ENCODE data around the gene BACE1-AS. TPM values are rescaled to one million over a fixed set of nuclear protein-coding genes. Genes with fewer than 3 reads are reported as not detected.

The BACE1-AS gene
- 10 to 100 TPM in 1 of 4 donors, 1 to 10 TPM in 3; 5.1 to 10.1 (median 6.7) TPM for total RNA-seq

DNA sequence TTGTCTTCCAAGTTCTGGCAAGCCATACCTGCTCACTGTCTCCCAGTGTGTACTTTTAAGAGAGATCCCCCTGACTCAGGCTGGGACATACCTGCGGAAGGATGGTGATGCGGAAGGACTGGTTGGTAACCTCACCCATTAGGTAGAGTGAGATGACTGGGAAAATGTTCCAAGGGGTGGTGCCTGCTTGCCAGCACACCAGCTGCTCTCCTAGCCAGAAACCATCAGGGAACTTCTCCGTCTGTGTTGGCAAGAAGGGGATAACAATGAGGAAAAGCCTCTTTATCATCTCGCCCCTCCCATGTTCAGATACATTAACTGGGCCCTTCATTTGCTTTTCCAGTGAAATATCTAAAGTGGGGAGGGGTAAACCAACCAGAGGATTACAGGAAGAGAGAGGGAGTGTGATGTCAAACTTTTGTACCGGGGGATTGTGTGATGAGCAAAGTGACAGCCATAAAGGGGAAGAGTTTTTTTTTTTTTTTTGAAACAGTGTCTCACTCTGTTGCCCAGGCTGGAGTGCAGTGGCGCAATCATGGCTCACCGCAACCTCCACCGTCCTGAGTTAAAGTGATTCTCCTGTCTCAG lies at the start of gene BACE1-AS:
Gene BACE1-AS, plus strand, starts transcription at position 538 of the 588 bp plus-strand sequence.
- Histone ChIP-seq H3K4me1 (no peaks in the 10 kb centered on the region), H3K27ac (no peak within 1 kb of the TSS), H3K27me3 (no peaks in the 10 kb centered on the region), H3K36me3 (peaks cover 0 to 18% (median under 1%) of the 10 kb centered on the region in 4 donors), H3K9me3 (no peaks in the 10 kb centered on the region), H3K4me3 (no peak within 1 kb of the TSS)
- TF ChIP-seq POLR2A (IDR thresholded peaks at IDR 0.05) (no peak), EP300 (IDR thresholded peaks at IDR 0.05; ENCODE audit: low read depth) (no peak), POLR2AphosphoS5 (IDR thresholded peaks at IDR 0.05) (no peak)
- TF ChIP-seq, protein P1, sequence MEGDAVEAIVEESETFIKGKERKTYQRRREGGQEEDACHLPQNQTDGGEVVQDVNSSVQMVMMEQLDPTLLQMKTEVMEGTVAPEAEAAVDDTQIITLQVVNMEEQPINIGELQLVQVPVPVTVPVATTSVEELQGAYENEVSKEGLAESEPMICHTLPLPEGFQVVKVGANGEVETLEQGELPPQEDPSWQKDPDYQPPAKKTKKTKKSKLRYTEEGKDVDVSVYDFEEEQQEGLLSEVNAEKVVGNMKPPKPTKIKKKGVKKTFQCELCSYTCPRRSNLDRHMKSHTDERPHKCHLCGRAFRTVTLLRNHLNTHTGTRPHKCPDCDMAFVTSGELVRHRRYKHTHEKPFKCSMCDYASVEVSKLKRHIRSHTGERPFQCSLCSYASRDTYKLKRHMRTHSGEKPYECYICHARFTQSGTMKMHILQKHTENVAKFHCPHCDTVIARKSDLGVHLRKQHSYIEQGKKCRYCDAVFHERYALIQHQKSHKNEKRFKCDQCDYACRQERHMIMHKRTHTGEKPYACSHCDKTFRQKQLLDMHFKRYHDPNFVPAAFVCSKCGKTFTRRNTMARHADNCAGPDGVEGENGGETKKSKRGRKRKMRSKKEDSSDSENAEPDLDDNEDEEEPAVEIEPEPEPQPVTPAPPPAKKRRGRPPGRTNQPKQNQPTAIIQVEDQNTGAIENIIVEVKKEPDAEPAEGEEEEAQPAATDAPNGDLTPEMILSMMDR (IDR thresholded peaks at IDR 0.05): no peak
- WGBS, 2 donors (ENCODE audit: low coverage in 1 of 2): 88 to 96% methylated on average over 5 to 8 of the region's 8 CpGs
- in situ Hi-C loops (cut with MboI; ENCODE audit: low pct_ligation_motif_present in 1 of 4, low pct_unique_long_range_greater_than_20kb in 1 of 4, low sequenced_read_pairs in 3 of 4) (no loop called here), intact Hi-C loops (cut with DNase I; ENCODE audit: low total_unique reads) (no loop called here)
- DNase-seq: no peak

DNA sequence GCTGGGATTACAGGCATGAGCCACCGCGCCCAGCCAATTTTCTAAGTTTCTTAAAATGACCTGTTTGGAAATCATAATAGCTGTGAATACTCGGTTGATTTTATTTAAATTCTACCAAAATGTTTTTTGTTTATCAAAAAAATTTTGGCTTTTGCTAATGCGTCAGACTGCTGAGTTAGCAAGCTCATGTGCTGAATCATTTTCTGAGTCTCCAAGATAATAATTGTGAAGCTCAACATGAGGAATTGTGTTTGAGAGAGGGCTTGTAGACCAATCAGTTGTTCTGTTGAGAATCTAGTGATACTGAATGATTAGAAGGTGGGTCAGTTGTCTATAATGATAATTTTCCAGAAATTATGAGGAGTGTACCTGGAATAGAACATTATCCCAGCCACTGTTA lies 42.8 kb upstream of the BACE1-AS start:
- H3K27me3 ChIP-seq: no peaks in the 10 kb centered on the region
- H3K4me3 ChIP-seq: no peak overlapping the region
- no peak for DNase-seq
- peaks cover 0 to 41% (median 19%) of the 10 kb centered on the region in 4 donors for H3K36me3 ChIP-seq
- intact Hi-C loops (cut with DNase I; ENCODE audit: low total_unique reads): no loop called here
- 96 to 100% methylated on average over 3 to 4 of the region's 4 CpGs for WGBS, 2 donors (ENCODE audit: low coverage in 1 of 2)
- TF ChIP-seq, protein P1 (IDR thresholded peaks at IDR 0.05): no peak
- TF ChIP-seq POLR2A (IDR thresholded peaks at IDR 0.05) (no peak), POLR2AphosphoS5 (IDR thresholded peaks at IDR 0.05) (no peak), EP300 (IDR thresholded peaks at IDR 0.05; ENCODE audit: low read depth) (no peak)
- in situ Hi-C loops (cut with MboI; ENCODE audit: low pct_ligation_motif_present in 1 of 4, low pct_unique_long_range_greater_than_20kb in 1 of 4, low sequenced_read_pairs in 3 of 4): no loop called here
- no peak overlapping the region for H3K27ac ChIP-seq
- H3K9me3 ChIP-seq: no peaks in the 10 kb centered on the region
- H3K4me1 ChIP-seq: no peaks in the 10 kb centered on the region

DNA sequence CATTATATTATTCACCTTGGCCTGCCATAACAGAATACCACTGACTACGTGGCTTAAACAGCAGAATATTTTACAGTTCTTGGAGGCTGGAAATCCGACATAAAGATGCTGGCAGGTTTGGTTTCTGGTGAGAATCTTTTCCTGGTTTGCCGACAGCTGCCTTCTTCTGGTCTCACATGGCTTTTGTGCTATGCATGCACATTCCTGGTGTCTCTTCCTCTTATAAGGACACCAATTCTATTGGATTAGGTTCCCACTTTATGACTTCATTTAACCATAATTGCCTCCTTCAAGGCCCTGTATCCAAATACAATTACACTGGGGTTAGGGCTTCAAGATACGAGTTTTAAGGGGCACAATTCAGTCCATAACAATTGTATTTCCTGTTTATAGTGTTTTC lies 41.6 kb upstream of the BACE1-AS start:
- no peaks in the 10 kb centered on the region for H3K9me3 ChIP-seq
- H3K4me1 ChIP-seq: no peaks in the 10 kb centered on the region
- no peak overlapping the region for H3K4me3 ChIP-seq
- no peak for DNase-seq
- TF ChIP-seq POLR2AphosphoS5 (IDR thresholded peaks at IDR 0.05) (no peak), EP300 (IDR thresholded peaks at IDR 0.05; ENCODE audit: low read depth) (no peak), POLR2A (IDR thresholded peaks at IDR 0.05) (no peak)
- TF ChIP-seq, protein P1 (IDR thresholded peaks at IDR 0.05): no peak
- WGBS, 2 donors (ENCODE audit: low coverage in 1 of 2): 71 to 74% methylated on average over 3 to 4 of the region's 4 CpGs
- intact Hi-C loops (cut with DNase I; ENCODE audit: low total_unique reads): no loop called here
- no peak overlapping the region for H3K27ac ChIP-seq
- no peaks in the 10 kb centered on the region for H3K27me3 ChIP-seq
- in situ Hi-C loops (cut with MboI; ENCODE audit: low pct_ligation_motif_present in 1 of 4, low pct_unique_long_range_greater_than_20kb in 1 of 4, low sequenced_read_pairs in 3 of 4): no loop called here
- H3K36me3 ChIP-seq: peaks cover 0 to 34% (median 14%) of the 10 kb centered on the region in 4 donors

DNA sequence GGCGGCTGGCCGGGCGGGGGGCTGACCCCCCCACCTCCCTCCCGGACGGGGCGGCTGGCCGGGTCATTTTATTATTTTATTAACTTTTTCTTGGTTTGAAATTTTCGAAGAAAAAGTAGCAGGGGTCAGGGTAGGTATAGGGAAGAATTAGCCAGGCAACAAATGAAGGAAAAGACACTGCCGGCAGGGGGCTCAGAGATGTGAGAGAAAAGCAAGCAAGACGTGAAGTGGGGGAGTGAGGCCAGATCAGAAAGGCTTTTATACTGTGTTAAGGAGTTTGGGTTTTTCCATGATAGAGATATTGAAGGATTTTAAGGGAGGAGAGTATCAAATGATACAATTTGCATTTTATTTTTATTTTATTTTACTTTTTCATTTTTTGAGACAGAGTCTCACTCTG lies 39.6 kb upstream of the BACE1-AS start:
- H3K4me1 ChIP-seq: no peaks in the 10 kb centered on the region
- no peaks in the 10 kb centered on the region for H3K27me3 ChIP-seq
- peaks cover 0 to 19% (median 9%) of the 10 kb centered on the region in 4 donors for H3K36me3 ChIP-seq
- no peak for DNase-seq
- no peaks in the 10 kb centered on the region for H3K9me3 ChIP-seq
- in situ Hi-C loops (cut with MboI; ENCODE audit: low pct_ligation_motif_present in 1 of 4, low pct_unique_long_range_greater_than_20kb in 1 of 4, low sequenced_read_pairs in 3 of 4): no loop called here
- 80 to 91% methylated on average over 3 to 7 of the region's 10 CpGs for WGBS, 2 donors (ENCODE audit: low coverage in 1 of 2)
- no peak overlapping the region for H3K4me3 ChIP-seq
- TF ChIP-seq, protein P1 (IDR thresholded peaks at IDR 0.05): no peak
- TF ChIP-seq POLR2A (IDR thresholded peaks at IDR 0.05) (no peak), POLR2AphosphoS5 (IDR thresholded peaks at IDR 0.05) (no peak), EP300 (IDR thresholded peaks at IDR 0.05; ENCODE audit: low read depth) (no peak)
- intact Hi-C loops (cut with DNase I; ENCODE audit: low total_unique reads): no loop called here
- H3K27ac ChIP-seq: no peak overlapping the region
